Measurements from ENCODE around the gene GP9.

GP9 gene

GRCh38 chr3:129037093-129037419 is 23.5 kb upstream of the GP9 start:
- Histone ChIP-seq H3K27ac (ENCODE audit: insufficient read depth, low read depth, low read length, poor library complexity, severe bottlenecking) (no peak overlapping the region), H3K36me3 (ENCODE audit: control insufficient read depth, insufficient read depth, low read length) (no peaks in the 10 kb centered on the region), H3K4me3 (ENCODE audit: insufficient read depth, low read depth, low read length) (no peak overlapping the region), H3K9me3 (ENCODE audit: control insufficient read depth, low read length) (no peaks in the 10 kb centered on the region), H3K4me1 (ENCODE audit: control insufficient read depth, insufficient read depth, low read length) (peaks cover 6% of the 10 kb centered on the region), H3K27me3 (ENCODE audit: control insufficient read depth, insufficient read depth, low read length, poor library complexity, severe bottlenecking) (no peaks in the 10 kb centered on the region)
- 49 to 51% methylated on average over 2 of the region's 2 CpGs for WGBS, 2 experiments

GRCh38 chr3:129038121-129038855 is 22.3 kb upstream of the GP9 start:
- Histone ChIP-seq H3K4me1 (ENCODE audit: control insufficient read depth, insufficient read depth, low read length) (peaks cover 6% of the 10 kb centered on the region), H3K36me3 (ENCODE audit: control insufficient read depth, insufficient read depth, low read length) (no peaks in the 10 kb centered on the region), H3K27me3 (ENCODE audit: control insufficient read depth, insufficient read depth, low read length, poor library complexity, severe bottlenecking) (no peaks in the 10 kb centered on the region), H3K4me3 (ENCODE audit: insufficient read depth, low read depth, low read length) (no peak overlapping the region), H3K27ac (ENCODE audit: insufficient read depth, low read depth, low read length, poor library complexity, severe bottlenecking) (no peak overlapping the region), H3K9me3 (ENCODE audit: control insufficient read depth, low read length) (no peaks in the 10 kb centered on the region)
- 86 to 87% methylated on average over 10 of the region's 10 CpGs for WGBS, 2 experiments

GRCh38 chr3:129039271-129040038 is 21.1 kb upstream of the GP9 start:
- 89 to 91% methylated on average over 14 of the region's 14 CpGs for WGBS, 2 experiments
- no peaks in the 10 kb centered on the region for H3K36me3 ChIP-seq (ENCODE audit: control insufficient read depth, insufficient read depth, low read length)

DNA sequence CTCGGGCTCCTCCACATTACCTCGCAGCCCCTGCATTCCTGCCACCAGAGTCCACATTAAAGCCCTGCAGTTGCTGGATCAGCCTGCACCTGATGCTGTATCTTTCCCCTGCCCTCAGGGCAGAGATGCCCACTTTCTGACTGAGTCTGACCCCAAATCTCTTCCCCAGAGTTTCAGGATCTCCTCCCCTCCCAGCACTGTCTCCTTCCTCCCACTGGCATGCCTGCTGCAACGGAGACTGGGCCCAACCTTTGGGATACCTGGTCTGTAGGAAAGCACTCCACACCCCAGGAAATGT is 20.6 kb upstream of the GP9 start:
- Histone ChIP-seq H3K4me3 (ENCODE audit: insufficient read depth, low read depth, low read length) (no peak overlapping the region), H3K9me3 (ENCODE audit: control insufficient read depth, low read length) (no peaks in the 10 kb centered on the region), H3K27me3 (ENCODE audit: control insufficient read depth, insufficient read depth, low read length, poor library complexity, severe bottlenecking) (no peaks in the 10 kb centered on the region), H3K4me1 (ENCODE audit: control insufficient read depth, insufficient read depth, low read length) (peaks cover 6% of the 10 kb centered on the region), H3K27ac (ENCODE audit: insufficient read depth, low read depth, low read length, poor library complexity, severe bottlenecking) (no peak overlapping the region), H3K36me3 (ENCODE audit: control insufficient read depth, insufficient read depth, low read length) (no peaks in the 10 kb centered on the region)
- 89 to 92% methylated on average over 3 of the region's 3 CpGs for WGBS, 2 experiments

More at GRCh38 chr3:129039271-129040038, 21.1 kb upstream of the GP9 start:
- Histone ChIP-seq H3K9me3 (ENCODE audit: control insufficient read depth, low read length) (no peaks in the 10 kb centered on the region), H3K27me3 (ENCODE audit: control insufficient read depth, insufficient read depth, low read length, poor library complexity, severe bottlenecking) (no peaks in the 10 kb centered on the region), H3K4me1 (ENCODE audit: control insufficient read depth, insufficient read depth, low read length) (peaks cover 6% of the 10 kb centered on the region), H3K27ac (ENCODE audit: insufficient read depth, low read depth, low read length, poor library complexity, severe bottlenecking) (no peak overlapping the region), H3K4me3 (ENCODE audit: insufficient read depth, low read depth, low read length) (no peak overlapping the region)

DNA sequence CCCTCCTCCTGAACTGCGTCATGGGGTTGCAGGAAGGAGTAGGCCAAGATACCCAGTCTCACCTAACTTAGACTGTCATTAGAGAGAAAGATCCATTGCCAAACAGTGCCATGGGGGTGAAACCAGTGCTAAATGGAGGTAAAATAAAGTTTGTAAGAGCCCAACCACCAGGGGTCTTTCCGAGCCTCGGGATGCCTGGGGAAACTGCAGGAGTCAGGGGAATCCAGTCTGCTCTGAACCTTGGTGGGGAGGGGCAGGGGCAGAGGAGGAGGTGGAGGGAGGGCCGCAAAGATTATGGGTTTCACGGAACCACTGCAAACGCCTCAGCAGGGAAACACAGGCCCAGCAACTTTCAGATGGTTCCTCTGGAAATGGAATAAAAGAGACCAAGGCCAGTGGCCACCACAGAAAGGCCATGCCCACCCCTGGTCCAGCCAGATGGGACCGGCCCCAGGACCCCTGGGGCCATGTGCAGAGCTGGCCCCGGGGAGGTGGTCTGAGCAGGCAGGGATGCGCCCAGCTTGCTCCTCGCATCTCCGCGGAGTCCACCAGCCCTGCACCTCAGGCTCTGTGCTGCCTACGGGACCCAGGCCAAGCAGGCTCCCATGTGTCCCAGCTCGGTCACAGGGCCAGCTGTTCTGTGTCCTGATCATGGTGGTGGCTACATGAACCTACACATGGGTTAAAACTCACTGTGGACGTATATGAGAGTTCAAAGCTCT is 19.8 kb upstream of the GP9 start:
- Histone ChIP-seq H3K4me3 (ENCODE audit: insufficient read depth, low read depth, low read length) (no peak overlapping the region), H3K27ac (ENCODE audit: insufficient read depth, low read depth, low read length, poor library complexity, severe bottlenecking) (no peak overlapping the region), H3K4me1 (ENCODE audit: control insufficient read depth, insufficient read depth, low read length) (peaks cover 6% of the 10 kb centered on the region), H3K27me3 (ENCODE audit: control insufficient read depth, insufficient read depth, low read length, poor library complexity, severe bottlenecking) (no peaks in the 10 kb centered on the region), H3K36me3 (ENCODE audit: control insufficient read depth, insufficient read depth, low read length) (no peaks in the 10 kb centered on the region), H3K9me3 (ENCODE audit: control insufficient read depth, low read length) (no peaks in the 10 kb centered on the region)
- WGBS, 2 experiments, result 87 to 89% methylated on average over 15 of the region's 15 CpGs

DNA sequence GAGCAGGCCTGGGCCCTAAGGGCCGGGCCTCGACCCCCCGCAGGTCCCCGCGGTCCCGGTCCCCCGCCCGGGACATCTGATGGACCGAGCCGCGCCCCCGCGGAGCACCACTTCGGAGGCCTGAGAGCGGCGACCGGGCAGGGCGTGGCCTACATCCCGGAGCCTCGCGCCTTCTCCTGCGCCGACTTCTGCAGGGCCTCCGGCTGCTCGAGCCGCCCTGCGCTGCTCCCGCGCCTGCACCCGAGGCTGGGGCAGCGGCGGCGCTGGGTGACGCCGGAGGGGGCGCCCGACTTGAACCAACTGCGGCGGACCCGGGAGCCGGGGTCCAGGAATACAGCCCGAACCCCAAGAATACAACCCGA is 14.9 kb upstream of the GP9 start:
- no peaks in the 10 kb centered on the region for H3K9me3 ChIP-seq (ENCODE audit: control insufficient read depth, low read length)
- no peak overlapping the region for H3K27ac ChIP-seq (ENCODE audit: insufficient read depth, low read depth, low read length, poor library complexity, severe bottlenecking)
- H3K4me3 ChIP-seq (ENCODE audit: insufficient read depth, low read depth, low read length), result no peak overlapping the region
- WGBS, 2 experiments, result 62 to 66% methylated on average over 43 of the region's 43 CpGs
- H3K27me3 ChIP-seq (ENCODE audit: control insufficient read depth, insufficient read depth, low read length, poor library complexity, severe bottlenecking), result no peaks in the 10 kb centered on the region
- no peaks in the 10 kb centered on the region for H3K36me3 ChIP-seq (ENCODE audit: control insufficient read depth, insufficient read depth, low read length)
- no peaks in the 10 kb centered on the region for H3K4me1 ChIP-seq (ENCODE audit: control insufficient read depth, insufficient read depth, low read length)

GRCh38 chr3:129046037-129046731 is 14.4 kb upstream of the GP9 start:
- Histone ChIP-seq H3K27ac (ENCODE audit: insufficient read depth, low read depth, low read length, poor library complexity, severe bottlenecking) (no peak overlapping the region), H3K4me3 (ENCODE audit: insufficient read depth, low read depth, low read length) (no peak overlapping the region)
- whole genome bisulfite sequencing, 2 experiments, result 92 to 94% methylated on average over 67 of the region's 67 CpGs

DNA sequence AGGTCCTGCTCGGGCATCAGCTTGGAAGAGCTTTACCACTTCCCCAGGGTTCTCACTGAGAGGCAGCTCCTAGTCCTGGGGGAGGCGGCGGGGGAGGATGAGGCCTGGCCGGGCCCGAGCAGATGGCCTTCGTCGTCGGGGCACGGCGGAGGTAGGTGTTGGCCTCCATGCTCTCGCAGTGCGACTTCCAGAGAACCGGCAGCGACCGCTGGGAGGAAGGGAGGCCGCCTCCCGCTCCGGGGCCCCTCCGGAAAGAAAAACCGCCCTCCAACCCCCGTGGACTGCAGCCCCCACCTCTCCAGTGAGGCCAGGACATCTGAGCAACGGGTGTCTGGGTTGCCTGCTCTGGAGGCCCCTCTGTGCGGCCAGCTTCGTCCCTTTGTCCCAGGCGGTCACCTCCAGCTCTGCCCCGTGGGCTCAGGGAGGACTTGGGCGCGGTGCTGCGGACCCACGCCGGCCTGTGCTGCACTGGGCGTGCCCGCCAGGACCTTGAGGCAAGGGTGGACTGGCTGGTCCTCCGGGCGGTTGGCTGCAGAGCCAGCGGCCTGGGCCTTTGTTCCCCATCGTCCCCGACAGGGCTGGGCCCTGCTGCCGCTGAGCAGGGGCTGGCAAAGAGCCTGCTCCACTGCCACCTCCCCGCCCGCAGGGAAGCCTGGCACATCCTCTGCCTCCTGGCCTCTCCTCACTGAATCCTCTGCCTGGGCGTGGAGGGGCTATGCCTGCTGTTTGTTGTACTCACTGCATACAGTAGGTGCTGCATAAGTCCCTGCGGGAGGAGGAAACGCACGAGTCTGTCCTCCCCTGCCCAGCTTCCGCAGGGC is 13.6 kb upstream of the GP9 start:
- WGBS, 2 experiments, result 94 to 95% methylated on average over 46 of the region's 46 CpGs
- Histone ChIP-seq H3K4me1 (ENCODE audit: control insufficient read depth, insufficient read depth, low read length) (no peaks in the 10 kb centered on the region), H3K27ac (ENCODE audit: insufficient read depth, low read depth, low read length, poor library complexity, severe bottlenecking) (no peak overlapping the region), H3K4me3 (ENCODE audit: insufficient read depth, low read depth, low read length) (no peak overlapping the region), H3K36me3 (ENCODE audit: control insufficient read depth, insufficient read depth, low read length) (no peaks in the 10 kb centered on the region), H3K27me3 (ENCODE audit: control insufficient read depth, insufficient read depth, low read length, poor library complexity, severe bottlenecking) (no peaks in the 10 kb centered on the region), H3K9me3 (ENCODE audit: control insufficient read depth, low read length) (no peaks in the 10 kb centered on the region)

More at GRCh38 chr3:129046037-129046731, 14.4 kb upstream of the GP9 start:
- H3K9me3 ChIP-seq (ENCODE audit: control insufficient read depth, low read length), result no peaks in the 10 kb centered on the region
- no peaks in the 10 kb centered on the region for H3K4me1 ChIP-seq (ENCODE audit: control insufficient read depth, insufficient read depth, low read length)
- H3K36me3 ChIP-seq (ENCODE audit: control insufficient read depth, insufficient read depth, low read length), result no peaks in the 10 kb centered on the region
- no peaks in the 10 kb centered on the region for H3K27me3 ChIP-seq (ENCODE audit: control insufficient read depth, insufficient read depth, low read length, poor library complexity, severe bottlenecking)

GRCh38 chr3:129047553-129047839 is 13.1 kb upstream of the GP9 start:
- H3K9me3 ChIP-seq (ENCODE audit: control insufficient read depth, low read length), result no peaks in the 10 kb centered on the region
- H3K4me1 ChIP-seq (ENCODE audit: control insufficient read depth, insufficient read depth, low read length), result no peaks in the 10 kb centered on the region
- WGBS, 2 experiments, result 89 to 90% methylated on average over 6 of the region's 6 CpGs
- H3K27ac ChIP-seq (ENCODE audit: insufficient read depth, low read depth, low read length, poor library complexity, severe bottlenecking), result no peak overlapping the region
- no peaks in the 10 kb centered on the region for H3K27me3 ChIP-seq (ENCODE audit: control insufficient read depth, insufficient read depth, low read length, poor library complexity, severe bottlenecking)
- H3K4me3 ChIP-seq (ENCODE audit: insufficient read depth, low read depth, low read length), result no peak overlapping the region
- no peaks in the 10 kb centered on the region for H3K36me3 ChIP-seq (ENCODE audit: control insufficient read depth, insufficient read depth, low read length)

Data from ectodermal cell (in vitro differentiated cells).